Hepatocyte (in vitro differentiated cells): ENCODE measurements around the gene GUCY1A1. TPM values are rescaled to one million over a fixed set of nuclear protein-coding genes. Genes with fewer than 3 reads are reported as not detected.

Experiments
- DNase-seq: peaks from one replicate; pipeline ENCODE4 v3.0.0-alpha.2; 2016; ENCODE audit warnings: low spot score
- H2AFZ ChIP-seq: fragments of 200-600 bp; sonication (generic); 2 replicates; pipeline ENCODE4 v1.6.0; 2016; ENCODE audit warnings: antibody characterized with exemption, mild to moderate bottlenecking
- H3K27ac ChIP-seq: fragments of 200-600 bp; sonication (generic); 2 replicates; pipeline ENCODE4 v1.5.1; 2016; ENCODE audit warnings: mild to moderate bottlenecking
- H3K27me3 ChIP-seq: fragments of 200-600 bp; sonication (generic); 2 replicates; pipeline ENCODE4 v1.6.1; 2016
- H3K36me3 ChIP-seq: fragments of 200-600 bp; sonication (generic); replicated peaks from 2 replicates; pipeline ENCODE4 v1.5.1; 2016; ENCODE audit warnings: low read depth; ENCODE audit not compliant: insufficient read depth
- H3K4me1 ChIP-seq: fragments of 200-600 bp; sonication (generic); 2 replicates; pipeline ENCODE4 v1.5.1; 2016; ENCODE audit warnings: mild to moderate bottlenecking, moderate library complexity; ENCODE audit not compliant: insufficient read depth
- H3K4me2 ChIP-seq: fragments of 200-600 bp; sonication (generic); 2 replicates; pipeline ENCODE4 v1.6.0; 2016
- H3K4me3 ChIP-seq: fragments of 200-600 bp; sonication (generic); 2 replicates; pipeline ENCODE4 v1.5.1; 2016; ENCODE audit warnings: mild to moderate bottlenecking
- H3K79me2 ChIP-seq: fragments of 200-600 bp; sonication (generic); 2 replicates; pipeline ENCODE4 v1.6.0; 2017; ENCODE audit warnings: mild to moderate bottlenecking
- H3K9me2 ChIP-seq: fragments of 200-600 bp; sonication (generic); replicated peaks from 2 replicates; pipeline ENCODE4 v1.6.0; 2017; ENCODE audit warnings: mild to moderate bottlenecking; ENCODE audit not compliant: insufficient read depth
- H3K9me3 ChIP-seq: fragments of 200-600 bp; sonication (generic); 2 replicates; pipeline ENCODE4 v1.5.1; 2016; ENCODE audit warnings: low read depth, mild to moderate bottlenecking
- H4K20me1 ChIP-seq: fragments of 200-600 bp; sonication (generic); 2 replicates; pipeline ENCODE4 v1.6.0; 2016; ENCODE audit warnings: mild to moderate bottlenecking; ENCODE audit not compliant: insufficient read depth, poor library complexity, severe bottlenecking
- CTCF ChIP-seq: fragments of 200-600 bp; sonication (generic); IDR thresholded peaks from 2 replicates; pipeline ENCODE4 v1.5.1; 2016; ENCODE audit warnings: antibody characterized with exemption, mild to moderate bottlenecking; ENCODE audit not compliant: poor library complexity
- EZH2 ChIP-seq: fragments of 200-600 bp; sonication (generic); IDR thresholded peaks from 2 replicates; pipeline ENCODE4 v1.6.1; 2016; ENCODE audit warnings: antibody characterized with exemption, mild to moderate bottlenecking, borderline replicate concordance
- EZH2phosphoT487 ChIP-seq: fragments of 200-600 bp; sonication (generic); IDR thresholded peaks from one replicate; pipeline ENCODE4 v1.6.1; 2018; ENCODE audit warnings: antibody characterized with exemption, mild to moderate bottlenecking, low read depth, moderate library complexity; ENCODE audit not compliant: unreplicated experiment, severe bottlenecking
- WGBS: methylation state at CpG from one replicate; pipeline ENCODE4 v1.1.6; 2016; ENCODE audit warnings: low lambda C conversion rate; ENCODE audit errors: missing lambda C conversion rate; 5-methylcytosine and 5-hydroxymethylcytosine counted together
- polyA plus RNA-seq: library from polyadenylated mRNA; unstranded; fragments of >200 nt; fragmentation: Nextera tagmentation; extraction: Ambion mirVana; gene quantifications from 2 replicates; pipeline ENCODE4 v1.2.1, GENCODE V29; 2016
- total RNA-seq: library from RNA; depleted of rRNA; stranded (reverse); fragments of >200 nt; gene quantifications from 2 replicates; pipeline ENCODE4 v1.2.3, GENCODE V29; 2014

Gene GUCY1A1
- total and polyA plus RNA-seq, 2 experiments from 2014 or later, result 25.7 to 41.2 TPM

GRCh38 chr4:155696726-155697125 lies 30.1 kb downstream of the GUCY1A1 start:
- H3K79me2 ChIP-seq, result peaks cover 9% of the 10 kb centered on the region
- H3K27me3 ChIP-seq, result no peaks in the 10 kb centered on the region
- H3K4me3 ChIP-seq, result no peak overlapping the region
- H3K9me3 ChIP-seq, result no peaks in the 10 kb centered on the region
- 61% methylated on average over 6 of the region's 6 CpGs for WGBS
- no peak overlapping the region for H3K27ac ChIP-seq
- H3K36me3 ChIP-seq, result no peaks in the 10 kb centered on the region
- no peak for DNase-seq
- no peak overlapping the region for H2AFZ ChIP-seq
- H4K20me1 ChIP-seq, result no peaks in the 10 kb centered on the region
- H3K4me1 ChIP-seq, result peaks cover 3% of the 10 kb centered on the region
- TF ChIP-seq EZH2, result no peak
- TF ChIP-seq EZH2phosphoT487, result no peak
- no peak for TF ChIP-seq CTCF
- no peaks in the 10 kb centered on the region for H3K9me2 ChIP-seq
- no peak overlapping the region for H3K4me2 ChIP-seq

- Histone ChIP-seq H3K4me1 (peaks cover 5% of the 10 kb centered on the region), H4K20me1 (no peaks in the 10 kb centered on the region)
Observed at GRCh38 chr4:155701827-155702226, 35.2 kb downstream of the GUCY1A1 start.

DNA sequence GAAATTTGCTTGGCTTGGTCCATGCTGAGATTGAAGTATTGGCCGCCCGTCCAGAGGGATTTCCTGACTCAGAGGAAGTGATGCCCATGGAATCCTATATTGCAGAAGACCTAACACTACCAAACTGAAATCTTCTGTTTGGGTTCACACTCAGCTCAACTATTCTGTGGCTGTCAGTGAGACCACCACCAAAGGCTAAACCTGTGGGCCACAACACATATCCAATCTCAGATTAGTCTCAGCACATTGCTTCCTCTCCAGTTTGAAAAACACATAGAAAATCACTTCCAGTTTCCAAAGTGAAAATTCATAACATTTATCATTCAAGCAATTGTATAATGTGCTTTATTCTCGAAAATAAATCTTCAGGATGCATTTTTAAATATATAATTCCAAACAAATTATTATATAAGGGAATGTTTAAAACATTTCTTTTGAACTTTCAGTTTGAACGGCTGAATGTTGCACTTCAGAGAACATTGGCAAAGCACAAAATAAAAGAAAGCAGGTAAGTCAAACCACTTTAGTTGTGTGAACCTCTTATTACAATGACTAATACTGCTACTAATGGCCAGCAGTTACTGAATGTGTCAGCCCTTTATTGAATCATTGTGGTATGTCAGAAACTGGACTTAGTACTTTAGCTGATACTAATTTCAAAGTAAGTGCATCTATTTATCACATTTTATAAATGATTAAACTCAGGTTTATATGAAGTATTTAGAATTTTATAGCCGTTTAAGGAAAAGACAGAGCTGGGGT lies 37.0 kb downstream of the GUCY1A1 start:
- Histone ChIP-seq H3K4me1 (peaks cover 5% of the 10 kb centered on the region), H4K20me1 (no peaks in the 10 kb centered on the region), H3K27me3 (no peaks in the 10 kb centered on the region), H3K36me3 (no peaks in the 10 kb centered on the region), H3K9me2 (no peaks in the 10 kb centered on the region), H3K79me2 (no peaks in the 10 kb centered on the region), H2AFZ (no peak overlapping the region), H3K27ac (no peak overlapping the region), H3K9me3 (no peaks in the 10 kb centered on the region), H3K4me3 (no peak overlapping the region), H3K4me2 (no peak overlapping the region)
- TF ChIP-seq EZH2 (no peak), CTCF (no peak), EZH2phosphoT487 (no peak)
- 90% methylated on average over 5 of the region's 5 CpGs for WGBS
- DNase-seq, result no peak

More at GRCh38 chr4:155701827-155702226, 35.2 kb downstream of the GUCY1A1 start:
- Histone ChIP-seq H3K36me3 (no peaks in the 10 kb centered on the region), H3K9me2 (no peaks in the 10 kb centered on the region), H3K79me2 (peaks cover 3% of the 10 kb centered on the region), H3K9me3 (no peaks in the 10 kb centered on the region), H3K4me2 (no peak overlapping the region), H3K27me3 (no peaks in the 10 kb centered on the region), H3K27ac (no peak overlapping the region), H2AFZ (no peak overlapping the region), H3K4me3 (no peak overlapping the region)
- TF ChIP-seq EZH2 (no peak), CTCF (no peak), EZH2phosphoT487 (no peak)
- WGBS, result 97% methylated on average over 2 of the region's 2 CpGs
- no peak for DNase-seq
